ENCODE results near the gene AP5Z1. TPM values are rescaled to one million over a fixed set of nuclear protein-coding genes. Genes with fewer than 3 reads are reported as not detected.

The AP5Z1 gene
- polyA plus RNA-seq, 3 donors from 2014 or later = 36.7 to 64.2 (median 50.6) TPM

DNA sequence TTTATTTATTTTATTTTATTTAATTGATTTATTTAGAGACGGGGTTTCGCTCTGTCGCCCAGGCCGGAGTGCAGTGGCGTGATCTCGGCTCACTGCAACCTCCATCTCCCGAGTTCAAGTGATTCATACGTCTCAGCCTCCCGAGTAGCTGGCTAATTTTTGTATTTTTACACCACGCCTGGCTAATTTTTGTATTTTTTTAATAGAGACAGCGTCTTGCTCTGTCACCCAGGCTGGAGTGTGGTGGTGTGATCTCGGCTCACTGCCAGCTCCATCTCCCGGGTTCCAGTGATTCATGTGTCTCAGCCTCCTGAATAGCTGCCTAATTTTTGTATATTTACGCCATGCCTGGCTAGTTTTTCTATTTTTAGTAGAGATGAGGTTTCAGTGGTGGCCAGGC lies 34.2 kb downstream of the AP5Z1 start:
- peaks cover 2 to 10% (median 5%) of the 10 kb centered on the region in 3 donors for H3K27me3 Mint-ChIP-seq (ENCODE audit: low read depth in 3 of 3)

GRCh38 chr7:4814433-4814832 lies 39.0 kb downstream of the AP5Z1 start:
- Mint-ChIP-seq H3K27me3 (ENCODE audit: low read depth in 3 of 3) (peaks cover 0 to 4% (median 2%) of the 10 kb centered on the region in 3 donors), H3K4me1 (peaks cover 4 to 14% of the 10 kb centered on the region in 2 donors), H3K4me3 (peak overlapping the region in 2 of 5 donors; percentile 5 to 57), H3K36me3 (no peaks in the 10 kb centered on the region), H3K27ac (no peak overlapping the region), H3K9me3 (peaks cover 0 to 3% (median 0%) of the 10 kb centered on the region in 6 donors)
- DNase-seq = no peak

More for the DNA sequence above, 34.2 kb downstream of the AP5Z1 start:
- DNase-seq = no peak
- Mint-ChIP-seq H3K27ac (peak overlapping the region in 2 of 6 donors; percentile 32 to 66), H3K36me3 (no peaks in the 10 kb centered on the region), H3K9me3 (peaks cover 0 to 3% (median 0%) of the 10 kb centered on the region in 6 donors), H3K4me3 (peak overlapping the region; percentile 55 to 87 (median 68)), H3K4me1 (peaks cover 9 to 17% of the 10 kb centered on the region in 2 donors)

DNA sequence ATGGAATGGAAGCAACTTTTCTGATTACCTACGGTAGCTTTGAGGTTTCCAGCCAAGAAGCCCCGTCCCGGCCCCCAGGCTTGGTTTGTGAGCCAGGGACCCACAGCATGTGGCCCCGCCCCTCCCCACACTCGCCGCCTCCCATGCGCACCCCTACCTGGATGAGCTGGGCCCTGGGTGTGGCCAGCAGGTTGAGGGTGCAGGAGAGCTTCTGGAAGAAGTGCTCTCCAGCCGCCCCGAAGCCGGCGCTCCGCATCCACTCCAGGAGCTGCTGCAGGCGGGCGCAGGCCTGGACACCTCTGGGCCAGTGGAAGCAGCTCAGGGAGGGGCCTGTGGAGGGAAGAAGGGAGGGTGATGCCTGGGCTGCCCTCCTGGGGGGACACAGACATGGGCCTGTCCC lies 39.7 kb downstream of the AP5Z1 start:
- Mint-ChIP-seq H3K9me3 (peaks cover 0 to 3% (median 0%) of the 10 kb centered on the region in 6 donors), H3K4me3 (no peak overlapping the region), H3K27ac (no peak overlapping the region), H3K27me3 (ENCODE audit: low read depth in 3 of 3) (peaks cover 0 to 2% (median 2%) of the 10 kb centered on the region in 3 donors), H3K36me3 (no peaks in the 10 kb centered on the region), H3K4me1 (peaks cover 2 to 10% of the 10 kb centered on the region in 2 donors)
- no peak for DNase-seq

GRCh38 chr7:4815609-4816418 lies 40.4 kb downstream of the AP5Z1 start:
- peaks cover 0 to 3% (median 0%) of the 10 kb centered on the region in 6 donors for H3K9me3 Mint-ChIP-seq
- H3K27me3 Mint-ChIP-seq (ENCODE audit: low read depth in 3 of 3) = peaks cover 0 to 2% (median 2%) of the 10 kb centered on the region in 3 donors
- no peak overlapping the region for H3K27ac Mint-ChIP-seq

GRCh38 chr7:4816419-4817080 lies 41.1 kb downstream of the AP5Z1 start:
- DNase-seq = no peak
- H3K36me3 Mint-ChIP-seq = no peaks in the 10 kb centered on the region
- H3K27me3 Mint-ChIP-seq (ENCODE audit: low read depth in 3 of 3) = peaks cover 0 to 2% (median 2%) of the 10 kb centered on the region in 3 donors
- H3K27ac Mint-ChIP-seq = no peak overlapping the region
- H3K4me1 Mint-ChIP-seq = peaks cover 0 to 10% of the 10 kb centered on the region in 2 donors
- H3K9me3 Mint-ChIP-seq = peaks cover 0 to 3% (median 0%) of the 10 kb centered on the region in 6 donors
- H3K4me3 Mint-ChIP-seq = no peak overlapping the region

More at GRCh38 chr7:4815609-4816418, 40.4 kb downstream of the AP5Z1 start:
- DNase-seq = no peak
- no peak overlapping the region for H3K4me3 Mint-ChIP-seq
- H3K36me3 Mint-ChIP-seq = no peaks in the 10 kb centered on the region
- peaks cover 0 to 10% of the 10 kb centered on the region in 2 donors for H3K4me1 Mint-ChIP-seq

DNA sequence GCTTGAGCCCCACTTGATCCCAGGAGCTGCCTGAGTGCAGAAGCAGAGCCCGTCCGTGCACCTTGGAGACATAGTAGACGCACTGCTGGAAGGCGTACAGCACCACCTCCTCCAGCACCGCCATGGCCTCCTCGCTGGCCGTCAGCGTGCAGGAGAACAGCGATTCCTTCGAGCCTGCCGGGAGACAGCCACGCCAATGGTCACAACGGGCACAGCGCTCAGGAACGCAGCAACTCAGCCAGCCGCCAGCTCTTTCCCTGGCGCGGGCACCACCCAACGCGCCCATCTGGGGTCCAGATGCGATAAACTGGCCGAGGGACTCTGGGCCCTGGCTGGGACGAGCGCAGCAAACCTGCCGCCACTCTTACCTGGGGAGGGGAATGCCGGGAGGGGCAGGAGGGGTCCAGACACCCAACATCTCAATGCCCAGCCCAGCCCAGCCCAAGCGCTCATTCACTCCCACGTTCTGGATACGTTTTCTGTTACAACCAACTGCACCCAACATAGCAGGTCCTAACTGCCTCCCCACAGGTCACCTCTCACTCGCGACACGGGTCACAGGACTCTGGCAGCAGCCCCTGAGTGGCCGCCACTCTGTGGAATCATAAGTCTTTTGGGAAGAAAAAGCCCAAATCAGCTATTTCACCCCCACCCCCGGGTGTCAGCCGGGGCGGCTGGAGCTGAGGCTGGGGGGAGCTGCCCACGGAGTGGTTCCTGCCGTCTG lies 41.9 kb downstream of the AP5Z1 start:
- Mint-ChIP-seq H3K4me1 (peaks cover 0 to 10% of the 10 kb centered on the region in 2 donors), H3K36me3 (no peaks in the 10 kb centered on the region), H3K9me3 (peaks cover 0 to 3% (median 0%) of the 10 kb centered on the region in 6 donors), H3K27ac (no peak overlapping the region), H3K27me3 (ENCODE audit: low read depth in 3 of 3) (peaks cover 0 to 2% (median 2%) of the 10 kb centered on the region in 3 donors), H3K4me3 (no peak overlapping the region)
- no peak for DNase-seq

- no peaks in the 10 kb centered on the region for H3K9me3 Mint-ChIP-seq
- no peaks in the 10 kb centered on the region for H3K36me3 Mint-ChIP-seq
- H3K4me3 Mint-ChIP-seq = no peak overlapping the region
- peaks cover 0 to 10% of the 10 kb centered on the region in 2 donors for H3K4me1 Mint-ChIP-seq
- peaks cover 0 to 2% (median 2%) of the 10 kb centered on the region in 3 donors for H3K27me3 Mint-ChIP-seq (ENCODE audit: low read depth in 3 of 3)
- DNase-seq = no peak
- no peak overlapping the region for H3K27ac Mint-ChIP-seq
Measured at GRCh38 chr7:4818000-4818794, 42.8 kb downstream of the AP5Z1 start.

- no peak for DNase-seq
- Mint-ChIP-seq H3K9me3 (no peaks in the 10 kb centered on the region), H3K36me3 (no peaks in the 10 kb centered on the region), H3K4me3 (no peak overlapping the region), H3K27ac (no peak overlapping the region), H3K4me1 (peaks cover 0 to 1% of the 10 kb centered on the region in 2 donors), H3K27me3 (ENCODE audit: low read depth in 3 of 3) (peaks cover 0 to 1% (median 0%) of the 10 kb centered on the region in 3 donors)
Measured at GRCh38 chr7:4819560-4820404, 44.4 kb downstream of the AP5Z1 start.

DNA sequence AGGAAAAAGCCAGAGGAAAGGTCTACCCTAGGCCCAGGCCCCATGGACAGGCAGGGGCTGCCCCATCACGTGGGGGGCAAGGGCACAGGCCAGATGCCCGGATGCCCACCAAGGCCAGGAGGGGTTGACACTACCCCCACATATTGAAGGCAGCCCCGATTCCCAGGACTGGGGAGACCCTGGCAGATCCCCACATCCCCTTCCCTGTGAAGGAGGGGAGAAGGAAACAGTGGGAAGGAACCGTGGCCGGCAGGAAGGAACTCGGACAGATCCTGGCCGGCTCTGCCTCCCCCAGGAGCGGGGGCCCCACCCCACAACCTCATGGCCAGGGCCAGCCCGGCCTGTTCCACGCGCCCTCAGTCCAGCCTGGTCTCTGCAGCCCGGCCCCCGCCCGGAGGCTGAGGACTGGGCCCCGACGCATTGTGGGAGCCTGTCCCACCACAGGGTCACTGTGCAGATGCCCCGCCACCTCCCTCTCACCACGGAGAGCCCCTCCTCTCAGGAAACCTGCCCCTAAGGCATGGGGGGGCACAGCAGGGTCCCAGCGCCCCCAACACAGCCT lies 45.1 kb downstream of the AP5Z1 start:
- DNase-seq = no peak

DNA sequence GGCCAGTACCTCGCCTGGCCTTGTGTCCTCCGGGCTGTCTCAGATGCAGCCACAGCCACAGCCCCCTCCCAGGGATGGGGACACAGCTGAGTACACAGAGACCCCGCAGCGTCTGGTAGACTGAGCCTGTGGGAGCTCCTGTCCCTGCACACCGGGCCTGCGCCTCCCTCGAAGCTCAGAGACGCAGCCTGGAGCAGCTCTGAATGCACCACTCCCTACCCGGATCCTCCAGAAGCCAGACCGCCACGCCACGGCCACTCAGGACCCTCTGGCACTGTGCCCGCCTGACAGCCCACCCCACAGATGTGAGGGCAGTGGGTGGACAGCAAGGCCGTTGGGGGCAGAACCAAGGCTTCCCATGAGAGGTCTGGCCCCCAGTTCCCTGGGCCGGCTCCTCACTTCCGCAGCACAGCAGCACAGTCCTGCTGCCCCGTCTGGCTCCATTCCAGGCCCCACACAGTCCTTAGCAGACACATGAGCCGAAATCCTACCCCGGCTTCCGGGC lies 45.6 kb downstream of the AP5Z1 start:
- no peak for DNase-seq
- no peaks in the 10 kb centered on the region for H3K4me1 Mint-ChIP-seq
- no peak overlapping the region for H3K27ac Mint-ChIP-seq
- H3K4me3 Mint-ChIP-seq = no peak overlapping the region
- H3K27me3 Mint-ChIP-seq (ENCODE audit: low read depth in 3 of 3) = peaks cover 0 to 3% (median 2%) of the 10 kb centered on the region in 3 donors
- H3K9me3 Mint-ChIP-seq = no peaks in the 10 kb centered on the region
- no peaks in the 10 kb centered on the region for H3K36me3 Mint-ChIP-seq

More for the DNA sequence above, 45.1 kb downstream of the AP5Z1 start:
- Mint-ChIP-seq H3K4me3 (no peak overlapping the region), H3K4me1 (no peaks in the 10 kb centered on the region), H3K27ac (no peak overlapping the region), H3K27me3 (ENCODE audit: low read depth in 3 of 3) (peaks cover 0 to 3% (median 2%) of the 10 kb centered on the region in 3 donors), H3K36me3 (no peaks in the 10 kb centered on the region), H3K9me3 (no peaks in the 10 kb centered on the region)

DNA sequence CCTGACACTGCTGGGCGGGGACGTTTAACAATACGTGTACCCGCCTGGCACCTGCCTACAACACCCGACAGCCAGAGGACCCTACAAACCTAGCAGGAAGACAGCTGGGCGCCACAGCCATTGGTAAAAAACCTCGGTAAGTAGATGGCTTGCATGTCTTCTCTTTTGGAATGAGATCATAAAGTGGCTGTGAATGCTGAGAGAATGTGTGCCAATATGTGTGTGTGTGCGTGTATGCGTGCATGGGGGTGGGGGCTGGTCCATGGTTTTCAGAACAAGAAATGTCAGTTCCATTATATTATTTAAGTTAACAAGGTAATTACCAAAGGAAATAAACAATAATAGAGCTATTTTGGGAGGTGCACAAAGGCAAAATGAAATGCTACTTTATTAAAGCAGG lies 47.3 kb downstream of the AP5Z1 start:
- Mint-ChIP-seq H3K27ac (peak overlapping the region in 1 of 6 donors; percentile 59), H3K36me3 (no peaks in the 10 kb centered on the region), H3K4me3 (no peak overlapping the region), H3K9me3 (no peaks in the 10 kb centered on the region), H3K27me3 (ENCODE audit: low read depth in 3 of 3) (peaks cover 0 to 4% (median 3%) of the 10 kb centered on the region in 3 donors), H3K4me1 (no peaks in the 10 kb centered on the region)
- no peak for DNase-seq

All from immature natural killer cell (primary cell).